HEK293 (cell line): ENCODE measurements around the gene RPL36.

Source experiments
- CTCF ChIA-PET: fragments of 350-600 bp; formaldehyde crosslinking; extraction: SDS; loops from one replicate; lab custom pipeline; 2021; ENCODE audit warnings: antibody characterized with exemption; lab: Yijun Ruan, JAX
- POLR2A ChIA-PET: fragments of 300-600 bp; formaldehyde crosslinking; extraction: SDS; loops from one replicate; lab custom pipeline; 2020; ENCODE audit warnings: antibody characterized with exemption, inconsistent platforms; lab: Yijun Ruan, JAX
- H3K27ac ChIP-seq: fragments of 200-500 bp; sonication (Bioruptor generic); 2 replicates; pipeline ENCODE4 v1.5.1; 2014; ENCODE audit warnings: low read depth, low read length, control low read depth, inconsistent platforms; ENCODE audit errors: extremely low read depth
- H3K36me3 ChIP-seq, 2 experiments: fragments of 200-500 bp in 1 of 2; sonication (Bioruptor generic) in 1 of 2; 1 replicate in 1 of 2; 2 replicates in 1 of 2; pipeline ENCODE4 v1.5.1; 2014 to 2017; ENCODE audit warnings: inconsistent platforms in 2 of 2, low read length in 2 of 2; ENCODE audit not compliant: control insufficient read depth in 2 of 2, insufficient read depth in 1 of 2
- H3K4me1 ChIP-seq: fragments of 200-500 bp; sonication (Bioruptor generic); 2 replicates; pipeline ENCODE4 v1.5.1; 2014; ENCODE audit warnings: mild to moderate bottlenecking, low read length, inconsistent platforms; ENCODE audit not compliant: control insufficient read depth, insufficient read depth
- H3K4me3 ChIP-seq: 2 replicates; pipeline ENCODE4 v1.5.1; 2011; ENCODE audit warnings: low read depth, mild to moderate bottlenecking, control low read depth, low read length, moderate library complexity
- H3K9me3 ChIP-seq: fragments of 200-500 bp; sonication (Bioruptor generic); 2 replicates; pipeline ENCODE4 v1.5.1; 2014; ENCODE audit warnings: low read depth, low read length, inconsistent platforms; ENCODE audit not compliant: control insufficient read depth, insufficient read depth
- PRDM1 ChIP-seq: fragments of 450-650 bp; formaldehyde crosslinking; IDR thresholded peaks from 2 replicates; pipeline ENCODE4; 2016; ENCODE audit warnings: missing biosample characterization, missing genetic modification characterization
- SCRT2 ChIP-seq: fragments of 450-650 bp; formaldehyde crosslinking; IDR thresholded peaks from 2 replicates; pipeline ENCODE4 v1.5.1; 2016; ENCODE audit warnings: missing biosample characterization, missing genetic modification characterization
- TCF7L2 ChIP-seq: IDR thresholded peaks from 2 replicates; pipeline ENCODE4 v1.6.1; 2011; ENCODE audit warnings: low read depth, mild to moderate bottlenecking, inconsistent platforms, low read length, moderate library complexity, borderline replicate concordance
- TRIM28 ChIP-seq: IDR thresholded peaks from 2 replicates; pipeline ENCODE4 v1.6.1; 2011; ENCODE audit warnings: low read length, control low read depth, borderline replicate concordance
- ZNF324 ChIP-seq: fragments of 450-650 bp; formaldehyde crosslinking; IDR thresholded peaks from 2 replicates; pipeline ENCODE4 v1.5.1; 2016; ENCODE audit warnings: missing biosample characterization, missing genetic modification characterization
- ZNF341 ChIP-seq: fragments of 450-650 bp; formaldehyde crosslinking; IDR thresholded peaks from 2 replicates; pipeline ENCODE4; 2016; ENCODE audit warnings: low read depth, missing biosample characterization, missing genetic modification characterization
- ZNF404 ChIP-seq: fragments of 450-650 bp; formaldehyde crosslinking; IDR thresholded peaks from 2 replicates; pipeline ENCODE4 v1.5.1; 2017; ENCODE audit warnings: missing biosample characterization, missing genetic modification characterization
- ZSCAN16 ChIP-seq: fragments of 450-650 bp; formaldehyde crosslinking; IDR thresholded peaks from 2 replicates; pipeline ENCODE4 v1.5.1; 2016; ENCODE audit warnings: missing biosample characterization, missing genetic modification characterization
- TF ChIP-seq, protein P1 (sequence below): fragments of 450-650 bp; formaldehyde crosslinking; IDR thresholded peaks from 2 replicates; pipeline ENCODE4 v1.5.1; 2016; ENCODE audit warnings: missing biosample characterization, missing genetic modification characterization, borderline replicate concordance
- TF ChIP-seq, protein P2 (sequence below): fragments of 450-650 bp; formaldehyde crosslinking; IDR thresholded peaks from 2 replicates; pipeline ENCODE4 v1.5.1; 2016; ENCODE audit warnings: missing biosample characterization, missing genetic modification characterization
- TF ChIP-seq, protein P3 (sequence below): fragments of 450-650 bp; formaldehyde crosslinking; IDR thresholded peaks from 2 replicates; pipeline ENCODE4 v1.5.1; 2016; ENCODE audit warnings: missing biosample characterization, missing genetic modification characterization

The RPL36 gene

DNA sequence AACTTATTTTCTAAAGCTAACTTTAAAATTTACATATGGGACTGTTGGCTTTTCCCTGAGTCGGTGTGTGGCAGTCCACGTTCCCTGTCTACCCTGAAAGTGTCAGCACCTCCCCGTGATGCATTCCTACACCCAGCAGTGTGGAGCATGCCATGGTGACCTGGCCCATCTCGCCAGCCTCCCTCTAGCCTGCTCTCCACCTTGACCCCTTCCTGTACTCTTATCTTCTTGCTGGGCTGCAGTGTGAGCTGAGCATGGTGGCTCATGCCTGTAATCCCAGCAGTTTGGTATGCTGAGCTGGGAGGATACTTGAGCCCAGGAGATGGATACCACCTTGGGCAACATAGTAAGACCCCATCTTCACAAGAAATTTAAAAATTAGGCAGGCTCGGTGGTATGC lies 35.2 kb upstream of the RPL36 start:
- H3K4me3 ChIP-seq: no peak overlapping the region
- no peaks in the 10 kb centered on the region for H3K9me3 ChIP-seq
- H3K4me1 ChIP-seq: no peaks in the 10 kb centered on the region
- H3K36me3 ChIP-seq: peaks cover 76 to 94% of the 10 kb centered on the region in 2 experiments
- no peak overlapping the region for H3K27ac ChIP-seq
- CTCF ChIA-PET: interaction anchor here (1.3 kb wide), 1 partner anchor 11 kb away, joined by 3 read pairs; no protein-coding TSS in a partner anchor
- TF ChIP-seq TRIM28: no peak
- TF ChIP-seq SCRT2 (tag by site-specific recombination): no peak
- no peak for TF ChIP-seq TCF7L2
- TF ChIP-seq, protein P1, sequence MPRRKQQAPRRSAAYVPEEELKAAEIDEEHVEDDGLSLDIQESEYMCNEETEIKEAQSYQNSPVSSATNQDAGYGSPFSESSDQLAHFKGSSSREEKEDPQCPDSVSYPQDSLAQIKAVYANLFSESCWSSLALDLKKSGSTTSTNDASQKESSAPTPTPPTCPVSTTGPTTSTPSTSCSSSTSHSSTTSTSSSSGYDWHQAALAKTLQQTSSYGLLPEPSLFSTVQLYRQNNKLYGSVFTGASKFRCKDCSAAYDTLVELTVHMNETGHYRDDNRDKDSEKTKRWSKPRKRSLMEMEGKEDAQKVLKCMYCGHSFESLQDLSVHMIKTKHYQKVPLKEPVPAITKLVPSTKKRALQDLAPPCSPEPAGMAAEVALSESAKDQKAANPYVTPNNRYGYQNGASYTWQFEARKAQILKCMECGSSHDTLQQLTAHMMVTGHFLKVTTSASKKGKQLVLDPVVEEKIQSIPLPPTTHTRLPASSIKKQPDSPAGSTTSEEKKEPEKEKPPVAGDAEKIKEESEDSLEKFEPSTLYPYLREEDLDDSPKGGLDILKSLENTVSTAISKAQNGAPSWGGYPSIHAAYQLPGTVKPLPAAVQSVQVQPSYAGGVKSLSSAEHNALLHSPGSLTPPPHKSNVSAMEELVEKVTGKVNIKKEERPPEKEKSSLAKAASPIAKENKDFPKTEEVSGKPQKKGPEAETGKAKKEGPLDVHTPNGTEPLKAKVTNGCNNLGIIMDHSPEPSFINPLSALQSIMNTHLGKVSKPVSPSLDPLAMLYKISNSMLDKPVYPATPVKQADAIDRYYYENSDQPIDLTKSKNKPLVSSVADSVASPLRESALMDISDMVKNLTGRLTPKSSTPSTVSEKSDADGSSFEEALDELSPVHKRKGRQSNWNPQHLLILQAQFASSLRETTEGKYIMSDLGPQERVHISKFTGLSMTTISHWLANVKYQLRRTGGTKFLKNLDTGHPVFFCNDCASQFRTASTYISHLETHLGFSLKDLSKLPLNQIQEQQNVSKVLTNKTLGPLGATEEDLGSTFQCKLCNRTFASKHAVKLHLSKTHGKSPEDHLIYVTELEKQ (tag by site-specific recombination): no peak
- TF ChIP-seq, protein P2, sequence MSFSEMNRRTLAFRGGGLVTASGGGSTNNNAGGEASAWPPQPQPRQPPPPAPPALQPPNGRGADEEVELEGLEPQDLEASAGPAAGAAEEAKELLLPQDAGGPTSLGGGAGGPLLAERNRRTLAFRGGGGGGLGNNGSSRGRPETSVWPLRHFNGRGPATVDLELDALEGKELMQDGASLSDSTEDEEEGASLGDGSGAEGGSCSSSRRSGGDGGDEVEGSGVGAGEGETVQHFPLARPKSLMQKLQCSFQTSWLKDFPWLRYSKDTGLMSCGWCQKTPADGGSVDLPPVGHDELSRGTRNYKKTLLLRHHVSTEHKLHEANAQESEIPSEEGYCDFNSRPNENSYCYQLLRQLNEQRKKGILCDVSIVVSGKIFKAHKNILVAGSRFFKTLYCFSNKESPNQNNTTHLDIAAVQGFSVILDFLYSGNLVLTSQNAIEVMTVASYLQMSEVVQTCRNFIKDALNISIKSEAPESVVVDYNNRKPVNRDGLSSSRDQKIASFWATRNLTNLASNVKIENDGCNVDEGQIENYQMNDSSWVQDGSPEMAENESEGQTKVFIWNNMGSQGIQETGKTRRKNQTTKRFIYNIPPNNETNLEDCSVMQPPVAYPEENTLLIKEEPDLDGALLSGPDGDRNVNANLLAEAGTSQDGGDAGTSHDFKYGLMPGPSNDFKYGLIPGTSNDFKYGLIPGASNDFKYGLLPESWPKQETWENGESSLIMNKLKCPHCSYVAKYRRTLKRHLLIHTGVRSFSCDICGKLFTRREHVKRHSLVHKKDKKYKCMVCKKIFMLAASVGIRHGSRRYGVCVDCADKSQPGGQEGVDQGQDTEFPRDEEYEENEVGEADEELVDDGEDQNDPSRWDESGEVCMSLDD (tag by site-specific recombination): no peak
- TF ChIP-seq ZSCAN16 (tag by site-specific recombination): no peak
- POLR2A ChIA-PET: interaction anchor here (0.7 to 1.0 kb wide), 2 partner anchors 32 to 33 kb away, joined by 4 to 5 read pairs; partner anchors contain the start of genes SAFB and SAFB2

DNA sequence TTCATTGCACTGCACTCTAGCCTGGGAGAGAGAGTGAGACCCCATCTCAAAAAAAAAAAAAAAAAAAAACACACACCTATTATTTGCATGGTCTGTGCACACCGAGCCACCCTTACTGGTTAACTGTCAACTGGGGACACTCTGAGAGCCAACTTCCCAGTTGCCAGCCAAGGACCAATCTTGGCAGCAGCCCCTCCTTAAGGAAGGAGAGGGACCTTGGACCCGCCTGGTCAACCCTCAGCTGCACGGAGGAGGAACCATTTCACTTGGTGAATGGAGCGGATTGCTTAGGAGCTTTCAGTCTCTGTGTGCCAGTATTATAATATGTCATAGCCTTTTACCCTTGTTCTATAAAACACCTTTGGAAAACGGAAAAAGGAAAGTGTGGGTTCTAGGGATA lies 34.7 kb upstream of the RPL36 start:
- Histone ChIP-seq H3K4me1 (no peaks in the 10 kb centered on the region), H3K36me3 (peaks cover 78 to 94% of the 10 kb centered on the region in 2 experiments), H3K9me3 (no peaks in the 10 kb centered on the region), H3K27ac (no peak overlapping the region), H3K4me3 (no peak overlapping the region)
- ChIA-PET CTCF (no interaction called here), POLR2A (interaction anchor here (0.6 to 1.0 kb wide), 3 partner anchors 29 to 34 kb away, joined by 4 to 6 read pairs (median 5); partner anchors contain the start of genes SAFB and SAFB2)
- no peak for TF ChIP-seq TRIM28
- TF ChIP-seq ZNF324 (tag by site-specific recombination): no peak

DNA sequence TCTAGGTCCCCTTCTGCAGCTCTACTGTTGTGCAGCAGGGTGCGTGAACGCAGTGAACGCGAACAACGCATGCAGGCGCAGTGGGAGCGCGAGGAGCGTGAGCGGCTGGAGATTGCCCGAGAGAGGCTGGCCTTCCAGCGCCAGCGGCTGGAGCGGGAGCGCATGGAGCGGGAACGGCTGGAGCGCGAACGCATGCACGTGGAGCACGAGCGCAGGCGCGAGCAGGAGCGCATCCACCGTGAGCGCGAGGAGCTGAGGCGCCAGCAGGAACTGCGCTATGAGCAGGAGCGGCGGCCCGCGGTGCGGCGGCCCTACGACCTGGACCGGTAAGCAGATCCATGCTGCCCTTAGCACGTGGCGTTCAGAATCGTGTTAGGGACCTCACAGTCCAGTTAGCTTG lies 28.6 kb upstream of the RPL36 start:
- no peak overlapping the region for H3K27ac ChIP-seq
- H3K36me3 ChIP-seq: peaks cover 65 to 93% of the 10 kb centered on the region in 2 experiments
- POLR2A ChIA-PET: interaction anchor here (0.7 kb wide), 1 partner anchor 45 kb away, joined by 3 read pairs; no protein-coding TSS in a partner anchor
- CTCF ChIA-PET: no interaction called here
- no peaks in the 10 kb centered on the region for H3K4me1 ChIP-seq
- no peaks in the 10 kb centered on the region for H3K9me3 ChIP-seq
- TF ChIP-seq, protein P3, sequence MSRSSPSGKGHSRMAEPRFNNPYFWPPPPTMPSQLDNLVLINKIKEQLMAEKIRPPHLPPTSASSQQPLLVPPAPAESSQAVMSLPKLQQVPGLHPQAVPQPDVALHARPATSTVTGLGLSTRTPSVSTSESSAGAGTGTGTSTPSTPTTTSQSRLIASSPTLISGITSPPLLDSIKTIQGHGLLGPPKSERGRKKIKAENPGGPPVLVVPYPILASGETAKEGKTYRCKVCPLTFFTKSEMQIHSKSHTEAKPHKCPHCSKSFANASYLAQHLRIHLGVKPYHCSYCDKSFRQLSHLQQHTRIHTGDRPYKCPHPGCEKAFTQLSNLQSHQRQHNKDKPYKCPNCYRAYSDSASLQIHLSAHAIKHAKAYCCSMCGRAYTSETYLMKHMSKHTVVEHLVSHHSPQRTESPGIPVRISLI (tag by site-specific recombination): no peak
- no peak for TF ChIP-seq ZNF341 (tag by site-specific recombination)
- TF ChIP-seq, all 188 proteins: peak for 0
- H3K4me3 ChIP-seq: no peak overlapping the region

DNA sequence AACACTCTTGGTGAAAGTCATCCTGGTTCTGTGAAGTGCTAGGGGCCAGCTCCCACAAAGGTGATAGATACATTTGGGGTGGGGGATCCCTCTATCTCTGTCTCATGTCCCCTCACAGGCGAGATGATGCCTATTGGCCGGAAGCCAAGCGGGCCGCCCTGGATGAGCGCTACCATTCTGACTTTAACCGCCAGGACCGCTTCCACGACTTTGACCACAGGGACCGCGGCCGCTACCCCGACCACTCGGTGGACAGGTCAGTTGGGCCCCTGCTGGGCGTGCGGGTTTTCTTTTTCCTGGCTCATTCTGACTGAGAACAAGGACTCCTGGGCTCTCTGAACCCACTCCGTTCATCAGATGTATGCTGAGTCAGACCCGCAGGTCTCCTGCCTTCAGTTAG lies 26.2 kb upstream of the RPL36 start:
- no peaks in the 10 kb centered on the region for H3K9me3 ChIP-seq
- no peak overlapping the region for H3K27ac ChIP-seq
- POLR2A ChIA-PET: no interaction called here
- TF ChIP-seq PRDM1 (tag by site-specific recombination): no peak
- TF ChIP-seq ZNF404 (tag by site-specific recombination): no peak
- no peak overlapping the region for H3K4me3 ChIP-seq
- CTCF ChIA-PET: interaction anchor here (0.6 kb wide), 1 partner anchor 1671 kb away, joined by 4 read pairs; no protein-coding TSS in a partner anchor
- H3K4me1 ChIP-seq: no peaks in the 10 kb centered on the region
- H3K36me3 ChIP-seq: peaks cover 59 to 95% of the 10 kb centered on the region in 2 experiments
